Right lobe of liver (tissue), 4 donors: ENCODE results near the gene TGFB1.

Experiments used
- CTCF ChIP-seq, 4 donors: fragments of 200-600 bp in 3 of 4; fragments of 450-650 bp in 1 of 4; IDR thresholded peaks; one replicate each; pipeline versions ENCODE4 v1.5.1 to v1.8.0; 2016 to 2022; ENCODE audit warnings: antibody characterized with exemption in 4 of 4, mild to moderate bottlenecking in 2 of 4
- POLR2A ChIP-seq: fragments of 450-650 bp; IDR thresholded peaks from one replicate; pipeline ENCODE4 v1.6.1; 2017; ENCODE audit warnings: antibody characterized with exemption, mild to moderate bottlenecking
- donor health status: DM: no; HTN: no; CAD: no.
- donor health status: DM: no; HTN: no; CAD: no.
- donor health status: DM: no; HTN: yes; CAD: no.

- no peak for TF ChIP-seq CTCF (IDR thresholded peaks at IDR 0.05)
- no peak for TF ChIP-seq POLR2A
Measured at GRCh38 chr19:41401483-41401882, 47.8 kb upstream of the TGFB1 start.
